HG02852 (cell line): ENCODE results near the gene PLEK2.
"Not testable (repeated sequence)": the region's sequence is repeated elsewhere in the genome, so short reads cannot be mapped to it uniquely, and the experiment has no call there.

ENCODE experiments used
- ATAC-seq: cut with Tn5 transposase; IDR thresholded peaks from one replicate; pipeline ENCODE4 v1.9.1; 2021; ENCODE audit warnings: mild to moderate bottlenecking, moderate library complexity; ENCODE audit not compliant: unreplicated experiment

PLEK2 gene

DNA sequence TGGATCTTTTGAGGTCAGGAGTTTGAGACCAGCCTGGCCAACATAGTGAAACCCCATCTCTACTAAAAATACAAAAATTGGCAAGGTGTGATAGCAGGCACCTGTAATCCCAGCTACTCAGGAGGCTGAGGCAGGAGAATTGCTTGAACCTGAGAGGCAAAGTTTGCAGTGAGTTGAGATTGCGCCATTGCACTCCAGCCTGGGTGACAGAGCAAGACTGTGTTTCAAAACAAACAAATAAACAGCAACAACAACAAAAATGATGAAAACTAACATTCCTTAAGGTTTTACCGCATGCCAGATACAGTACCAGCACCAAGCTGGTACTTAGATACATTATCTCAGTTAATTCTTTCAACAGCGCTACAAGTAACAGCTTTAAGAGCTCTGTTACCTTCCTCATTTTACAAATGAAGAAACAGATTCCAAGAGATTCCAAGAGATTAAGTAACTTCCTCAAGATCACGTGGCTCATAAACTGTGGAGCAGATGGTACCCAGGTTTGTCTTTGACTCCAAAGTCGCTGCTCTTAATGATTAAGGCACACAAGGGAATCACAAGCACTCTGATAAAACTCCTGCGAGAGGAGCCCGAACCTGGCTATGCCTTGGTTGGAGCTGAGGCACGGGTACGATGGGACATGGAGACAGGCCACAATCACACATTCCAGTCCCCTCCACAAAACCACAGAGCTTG lies 17.7 kb upstream of the PLEK2 start:
- no peak for ATAC-seq

- no peak for ATAC-seq
These were observed 16.6 kb upstream of the PLEK2 start for GRCh38 chr14:67428501-67429031.

DNA sequence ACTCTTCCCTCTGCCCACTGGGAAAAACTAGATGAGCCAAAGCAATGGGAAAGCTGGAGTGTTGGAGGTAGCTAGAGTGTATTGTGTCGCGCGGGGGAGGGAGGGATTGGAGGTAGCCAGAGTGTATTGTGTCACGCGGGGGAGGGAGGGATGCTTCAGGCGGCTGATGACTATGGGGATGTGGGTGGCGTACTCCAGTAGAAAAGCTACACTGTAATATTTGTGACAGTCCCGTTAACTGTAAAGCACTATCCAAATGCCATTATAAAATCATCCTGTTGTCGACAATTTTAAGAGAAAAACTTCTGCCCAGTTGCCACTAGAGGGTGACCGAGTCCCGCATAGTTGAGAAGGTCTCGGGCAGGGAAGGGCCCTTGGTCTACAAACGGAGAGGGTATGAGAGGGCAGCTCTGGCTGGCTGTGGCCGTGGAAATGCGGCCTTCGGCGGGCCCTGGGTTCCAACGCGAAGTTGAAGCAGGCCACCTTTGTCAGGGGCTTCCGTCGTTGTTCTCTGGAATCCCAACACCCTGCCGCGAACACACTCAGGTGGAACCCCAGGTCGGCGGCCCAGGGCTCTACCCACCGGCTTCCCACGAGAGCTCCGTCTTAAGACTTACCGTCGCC lies 15.1 kb upstream of the PLEK2 start:
- ATAC-seq = no peak

- no peak for ATAC-seq
These were observed 14.2 kb upstream of the PLEK2 start for GRCh38 chr14:67426161-67426560.

- no peak for ATAC-seq
These were observed 13.6 kb upstream of the PLEK2 start for GRCh38 chr14:67425608-67426007.

GRCh38 chr14:67424539-67424938 lies 12.6 kb upstream of the PLEK2 start:
- no peak for ATAC-seq

- no peak for ATAC-seq
These were observed 11.5 kb upstream of the PLEK2 start for GRCh38 chr14:67423424-67423823.

GRCh38 chr14:67421356-67422224 lies 9.6 kb upstream of the PLEK2 start:
- ATAC-seq = no peak

- ATAC-seq = no peak
These were observed 8.3 kb upstream of the PLEK2 start for GRCh38 chr14:67420102-67420739.

DNA sequence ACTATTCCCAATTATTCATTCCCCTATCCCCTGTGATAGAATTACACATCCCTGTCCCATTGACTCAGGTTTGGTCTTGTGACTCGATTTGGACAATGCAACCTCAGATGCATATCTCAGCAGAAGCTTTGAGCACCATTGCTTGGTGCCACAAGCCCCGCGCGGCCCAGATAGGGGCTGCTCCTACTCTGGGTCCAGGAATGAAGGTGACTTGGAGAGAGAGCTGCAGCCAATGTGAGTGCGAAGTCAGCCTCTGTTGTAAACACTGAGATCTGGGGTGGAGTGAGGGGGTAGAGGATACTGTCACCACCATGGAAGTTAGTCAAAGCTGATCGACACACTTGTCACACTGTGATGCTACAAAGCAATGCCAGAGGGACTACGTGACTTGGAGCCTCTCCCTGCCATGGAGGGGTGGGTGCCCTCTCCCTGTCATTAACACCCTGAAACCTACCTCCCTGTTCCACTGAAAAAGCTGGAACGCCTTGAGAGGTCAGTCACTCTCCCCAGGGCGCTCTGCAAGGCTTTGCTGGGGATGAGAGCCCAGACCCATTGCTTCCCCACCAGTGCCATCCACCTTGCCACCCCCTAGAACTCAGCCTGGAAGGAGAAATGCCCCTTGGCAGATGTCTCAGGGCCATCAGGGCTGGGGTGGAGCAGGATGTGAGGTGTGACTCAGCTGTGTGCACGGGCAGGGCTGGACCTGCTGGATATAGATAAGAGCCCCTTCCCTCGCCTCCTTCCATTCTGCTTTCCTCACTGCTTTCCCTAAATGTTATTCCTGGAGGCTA lies 6.6 kb upstream of the PLEK2 start:
- no peak for ATAC-seq

- no peak for ATAC-seq
These were observed 5.7 kb upstream of the PLEK2 start for GRCh38 chr14:67417633-67418032.

DNA sequence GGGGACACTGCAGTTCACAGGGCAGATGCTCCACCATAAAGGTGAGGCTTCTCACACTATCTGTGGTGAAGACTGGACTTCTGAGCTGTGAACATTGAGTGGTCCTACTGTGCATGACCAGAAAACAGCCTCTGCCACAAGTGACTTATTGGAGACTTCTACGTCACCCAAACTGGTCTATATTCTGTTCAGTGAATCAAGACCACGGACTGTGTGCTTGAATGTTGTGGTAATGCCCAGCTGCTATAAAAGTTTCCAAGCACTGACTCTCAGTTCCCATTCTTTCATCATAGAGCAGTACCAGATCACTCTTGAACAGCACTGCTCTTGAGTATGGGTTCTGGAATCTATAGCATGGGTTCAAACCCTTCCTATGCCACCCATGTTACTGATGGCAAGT lies 4.8 kb upstream of the PLEK2 start:
- no peak for ATAC-seq

DNA sequence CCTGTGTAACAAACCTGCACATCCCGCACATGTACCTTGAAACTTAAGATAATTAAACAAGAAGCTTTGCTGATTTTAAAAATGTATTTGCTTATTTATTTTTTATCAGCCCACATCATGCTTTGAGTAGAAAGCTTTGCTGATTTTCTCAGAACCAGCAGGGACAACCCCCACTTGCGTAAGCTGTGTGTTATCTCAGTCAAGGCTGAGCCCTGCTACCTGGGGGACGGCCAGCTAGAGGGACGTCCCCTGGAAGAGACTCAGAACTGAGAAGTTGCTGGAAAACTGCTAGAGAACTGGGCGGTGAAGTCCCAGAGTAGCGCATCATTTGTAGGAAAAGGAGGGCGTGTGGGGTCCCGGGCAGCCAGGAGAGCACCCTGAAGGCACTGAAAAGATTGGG lies 4.1 kb upstream of the PLEK2 start:
- no peak for ATAC-seq

- ATAC-seq = not testable (repeated sequence)
These were observed 3.6 kb upstream of the PLEK2 start for GRCh38 chr14:67415610-67416009.

DNA sequence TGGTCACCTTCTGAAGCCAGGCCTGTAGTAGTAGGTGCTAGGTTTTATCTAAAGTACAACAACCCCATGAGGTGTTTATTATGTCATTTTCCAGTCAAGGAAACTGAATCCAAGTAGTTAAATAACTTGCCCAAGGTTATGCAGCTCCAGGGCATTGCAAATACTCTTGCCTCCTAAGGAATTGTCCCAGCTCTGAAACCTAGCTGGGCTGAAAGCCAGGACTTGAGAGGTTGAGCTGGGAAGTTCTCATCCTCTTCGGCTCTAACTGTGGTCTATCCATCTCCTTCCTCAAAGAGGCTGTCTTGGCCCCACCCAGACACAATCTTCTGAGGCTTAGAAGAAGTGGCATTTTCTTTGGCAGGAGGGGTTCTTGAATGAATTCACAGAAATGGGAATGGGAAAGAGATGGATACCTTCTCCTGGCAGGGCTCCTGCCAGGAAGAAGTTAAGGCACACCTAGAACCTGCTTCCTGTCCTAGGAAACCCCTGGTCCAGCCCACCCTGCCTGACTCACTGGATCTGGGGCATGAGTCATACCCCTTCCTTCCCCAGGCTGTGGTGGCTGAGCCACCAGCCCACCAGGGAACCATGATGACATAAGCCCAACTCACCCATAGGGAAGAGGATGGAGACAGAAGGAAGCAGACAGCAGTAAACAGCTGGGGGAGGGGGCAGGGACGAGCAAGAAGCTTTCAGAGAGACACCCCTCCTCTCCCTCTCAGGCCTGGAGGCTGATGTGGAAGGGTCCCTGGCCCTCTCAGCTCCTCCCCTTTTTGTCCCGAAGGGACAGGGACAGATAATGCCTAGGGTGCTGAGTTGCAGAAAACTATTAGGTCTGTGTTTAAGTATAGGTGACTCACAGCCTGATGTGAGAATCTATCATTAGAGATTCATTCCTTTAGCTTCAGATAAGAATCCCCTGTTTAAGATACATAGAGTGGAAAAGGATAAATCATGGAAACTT lies 2.1 kb upstream of the PLEK2 start:
- no peak for ATAC-seq

DNA sequence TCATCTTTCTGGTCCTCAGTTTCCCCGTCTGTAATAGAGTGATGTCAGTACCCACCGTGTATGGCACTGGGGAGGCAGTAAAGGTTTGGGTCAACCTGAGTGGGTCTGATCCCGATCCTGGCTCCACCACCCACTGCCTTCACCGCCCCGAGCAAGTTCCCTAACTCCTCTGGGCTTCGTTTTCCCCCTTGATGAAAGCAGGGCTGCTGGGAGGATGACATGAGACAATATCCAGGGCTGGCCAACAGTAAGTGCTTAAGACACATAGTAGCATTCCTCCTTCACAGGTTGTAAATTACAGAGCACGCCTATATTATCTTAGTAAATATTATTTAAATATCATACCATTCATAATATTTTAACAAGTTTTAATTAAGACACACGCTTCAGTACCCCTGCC lies 595 bp downstream of the PLEK2 start:
- no peak for ATAC-seq

GRCh38 chr14:67410313-67410712 lies 1.7 kb downstream of the PLEK2 start:
- ATAC-seq = no peak

- no peak for ATAC-seq
These were observed 2.5 kb downstream of the PLEK2 start for GRCh38 chr14:67409461-67409860.

GRCh38 chr14:67408122-67408801 lies 3.7 kb downstream of the PLEK2 start:
- not testable (repeated sequence) for ATAC-seq
